ENCODE results near the gene DLGAP1. TPM values are rescaled to one million over a fixed set of nuclear protein-coding genes. Genes with fewer than 3 reads are reported as not detected.

Gene DLGAP1
- total and polyA plus RNA-seq, 2 of the 8 experiments (the other 6 are each of a cell fraction or from before 2014, with no cell fraction given): 11.8 to 16.9 TPM

GRCh38 chr18:3950668-3951404 is 504.3 kb downstream of the DLGAP1 start:
- Histone ChIP-seq H4K5ac (ENCODE audit: insufficient read length, low read depth, low read length) (no peak overlapping the region), H3K4me3 (ENCODE audit: extremely low read depth in 1 of 4, insufficient read depth in 2 of 4, low read depth in 3 of 4, low read length in 4 of 4) (no peak overlapping the region), H2BK20ac (ENCODE audit: low read length) (no peak overlapping the region), H3K9me3 (ENCODE audit: insufficient read depth in 2 of 2, low read depth in 1 of 2, low read length in 1 of 2) (no peaks in the 10 kb centered on the region), H3K36me3 (ENCODE audit: control insufficient read depth in 2 of 4, insufficient read depth in 4 of 4, low read length in 3 of 4) (no peaks in the 10 kb centered on the region), H3K18ac (ENCODE audit: extremely low read depth, low read length) (no peak overlapping the region), H3K27me3 (replicated peaks in 1 of 4; ENCODE audit: control insufficient read depth in 3 of 4, extremely low read depth in 1 of 4, insufficient read depth in 3 of 4, low read length in 3 of 4) (no peaks in the 10 kb centered on the region), H3K4me1 (replicated peaks in 1 of 4; ENCODE audit: control insufficient read depth in 3 of 4, insufficient read depth in 4 of 4, low read length in 3 of 4) (peaks cover 0 to 3% (median under 1%) of the 10 kb centered on the region in 4 experiments; a peak in 1 of 7 replicates), H3K79me2 (ENCODE audit: control insufficient read depth in 1 of 2, insufficient read depth in 2 of 2, low read length in 2 of 2) (no peaks in the 10 kb centered on the region), H2BK12ac (ENCODE audit: low read depth, low read length) (no peak overlapping the region), H3K79me1 (ENCODE audit: low read depth, low read length) (no peaks in the 10 kb centered on the region; the same call in 1 of the 2 replicates), H3K56ac (replicated peaks; ENCODE audit: insufficient read length, low read depth, low read length) (no peak overlapping the region), H2AK5ac (ENCODE audit: low read depth, low read length) (no peak overlapping the region), H2BK15ac (ENCODE audit: low read length) (no peak overlapping the region), H4K8ac (ENCODE audit: extremely low read depth, insufficient read depth, low read length) (no peak overlapping the region), H2BK120ac (replicated peaks; ENCODE audit: low read depth, low read length) (no peak overlapping the region), H3K4ac (replicated peaks; ENCODE audit: insufficient read length, low read depth, low read length) (no peak overlapping the region), H3K23ac (ENCODE audit: insufficient read length) (no peak overlapping the region), H3K9ac (replicated peaks in 1 of 4; ENCODE audit: extremely low read depth in 1 of 4, low read depth in 3 of 4, low read length in 3 of 4) (no peak overlapping the region), H2BK5ac (ENCODE audit: low read depth, low read length) (no peak overlapping the region), H3K4me2 (ENCODE audit: insufficient read depth in 1 of 2, low read depth in 2 of 2, low read length in 2 of 2) (no peak overlapping the region), H3K23me2 (ENCODE audit: low read depth, low read length) (no peaks in the 10 kb centered on the region), H4K20me1 (replicated peaks in 1 of 2; ENCODE audit: control insufficient read depth in 1 of 2, insufficient read depth in 2 of 2, low read length in 2 of 2) (no peaks in the 10 kb centered on the region), H3K14ac (ENCODE audit: insufficient read length) (no peak overlapping the region), H3K27ac (ENCODE audit: low read depth, low read length) (no peak overlapping the region), H2AFZ (ENCODE audit: low read length) (no peak overlapping the region), H4K91ac (replicated peaks; ENCODE audit: insufficient read length, low read length) (no peak overlapping the region)
- ChIA-PET CTCF (ENCODE audit: partially characterized antibody) (interaction anchor here (1.6 to 1.7 kb wide), 2 partner anchors 8 to 20 kb away, joined by 3 to 4 read pairs; no protein-coding TSS in a partner anchor), POLR2A (ENCODE audit: partially characterized antibody) (interaction anchor here (0.6 kb wide), 1 partner anchor 133 kb away, joined by 4 read pairs; no protein-coding TSS in a partner anchor)
- 89% methylated on average over 3 of the region's 3 CpGs; no CpG with 5 or more reads in 1 of the 2 experiments for WGBS, 2 experiments (ENCODE audit: extremely low coverage in 1 of 2, insufficient coverage in 1 of 2, insufficient read length in 1 of 2, insufficient replicate concordance in 2 of 2, low coverage in 1 of 2, low lambda C conversion rate in 2 of 2, missing lambda C conversion rate in 1 of 2)
- DNase-seq (ENCODE audit: low read depth in 1 of 2, low spot score in 2 of 2) (no peak), FAIRE-seq (no peak)
- TF ChIP-seq TAF7 (optimal IDR thresholded peaks at IDR 0.05; ENCODE audit: borderline replicate concordance, low read depth, low read length): no peak
- peak; percentile 23; the same call in 1 of the 2 replicates for TF ChIP-seq MAFK (IDR thresholded peaks at IDR 0.05; ENCODE audit: low read depth, low read length)
